Heart left ventricle (tissue), 16 donors: ENCODE measurements around the gene MYG1. TPM values are rescaled to one million over a fixed set of nuclear protein-coding genes. Genes with fewer than 3 reads are reported as not detected.

Experiments used
- ATAC-seq, 4 donors: fragments of 200-7000 bp; cut with Tn5 transposase; one replicate each; pipeline ENCODE4 v1.9.1; 2020 to 2022; ENCODE audit warnings: moderate library complexity in 4 of 4, mild to moderate bottlenecking in 3 of 4, moderate number of reproducible peaks in 1 of 4
- DNase-seq, 5 donors: peaks; one replicate each; pipeline ENCODE4 v3.0.0-alpha.2; 2020
- H3K27ac ChIP-seq, 12 donors: fragments of 200-600 bp; sonication (generic) in 4 of 12; one replicate each; pipeline versions ENCODE4 v1.5.0 to v1.8.0; 2016 to 2022; ENCODE audit warnings: mild to moderate bottlenecking in 2 of 12
- H3K27me3 ChIP-seq, 9 donors: fragments of 200-600 bp; sonication (generic) in 2 of 9; one replicate each; pipeline versions ENCODE4 v1.5.1 to v1.8.0; 2016 to 2022; ENCODE audit warnings: mild to moderate bottlenecking in 3 of 9
- H3K36me3 ChIP-seq, 9 donors: fragments of 200-600 bp; sonication (generic) in 2 of 9; one replicate each; pipeline versions ENCODE4 v1.5.0 to v1.8.0; 2018 to 2022; ENCODE audit warnings: mild to moderate bottlenecking in 2 of 9
- H3K4me1 ChIP-seq, 12 donors: fragments of 200-600 bp; sonication (generic) in 4 of 12; one replicate each; pipeline versions ENCODE4 v1.5.0 to v1.8.0; 2016 to 2022; ENCODE audit warnings: mild to moderate bottlenecking in 3 of 12
- H3K4me3 ChIP-seq, 12 donors: fragments of 200-600 bp; sonication (generic) in 4 of 12; one replicate each; pipeline versions ENCODE4 v1.5.0 to v1.8.0; 2017 to 2022; ENCODE audit warnings: mild to moderate bottlenecking in 9 of 12, moderate library complexity in 4 of 12
- H3K9me3 ChIP-seq, 12 donors: fragments of 200-600 bp; sonication (generic) in 4 of 12; one replicate each; pipeline versions ENCODE4 v1.5.0 to v1.8.0; 2016 to 2022; ENCODE audit warnings: mild to moderate bottlenecking in 1 of 12
- CTCF ChIP-seq, 12 donors: fragments of 200-600 bp; sonication (generic) in 4 of 12; IDR thresholded peaks; one replicate each; pipeline versions ENCODE4 v1.5.0 to v1.8.0; 2018 to 2022; ENCODE audit warnings: antibody characterized with exemption in 12 of 12, mild to moderate bottlenecking in 5 of 12
- POLR2A ChIP-seq, 2 donors: fragments of 450-650 bp; IDR thresholded peaks; one replicate each; pipeline ENCODE4 v1.6.1; 2017; ENCODE audit warnings: antibody characterized with exemption in 2 of 2, mild to moderate bottlenecking in 2 of 2, moderate library complexity in 2 of 2
- WGBS, 4 donors: extraction: QIAGEN DNeasy Blood & Tissue Kit in 2 of 4; methylation state at CpG; one replicate each; pipeline versions ENCODE4 v1.1.5 to v1.1.7; 2013 to 2018; 5-methylcytosine and 5-hydroxymethylcytosine counted together
- intact Hi-C, 10 donors: fragments of 100-400 bp; cut with DNase I; formaldehyde crosslinking; loops; one replicate each; pipeline versions ENCODE4 v1.11.1 to v1.14.2; 2022
- polyA plus RNA-seq, 2 donors: library from polyadenylated mRNA; stranded (reverse); fragments of 200-250 nt; gene quantifications; one replicate each; pipeline ENCODE4 v1.2.3, GENCODE V29; 2013
- total RNA-seq, 9 donors: library from RNA; depleted of rRNA in 2 of 9; stranded (reverse); fragments of >200 nt in 2 of 9; fragmentation: NEBNext Ultra II Directional in 3 of 9; extraction: Animal tissue kit (Norgen Biotek cat#: 25700) in 3 of 9; gene quantifications; one replicate each; pipeline versions ENCODE4 v1.1.0 to v1.2.4, GENCODE V29; 2016 to 2023
- donor health status: ischemic (EF 13 %, LVEDD 7.1; RV severe dilation, severe dysfunction).
- donor health status: healthy with polysubstance abuse.
- donor health status: DM: no; HTN: yes; CAD: no.
- donor health status: DM: no; HTN: no; CAD: no.
- donor health status: ischemic (EF 25% LVEDD 6.9; RV normal size, moderate dysfunction).
- donor health status: ischemic (EF 25% LVEDD 5.7; RV mildly dilated, moderate dysfunction).
- donor health status: healthy.
- donor health status: DM: yes; HTN: yes; CAD: no.
- donor health status: ischemic (EF 35%, LVEDD 5.7; RV mildly dilated, moderate dysfunction).
- donor health status: nonischemic (EF 11% LVEDD 7.7; RV severe dilation, severe dysfunction).
- donor health status: DM: yes; HTN: yes; CAD: no.
- donor health status: PGD.
- donor health status: ischemic (EF 29% LVEDD 5.4; RV normal size, mild dysfunction).
- donor health status: nonischemic (EF 23%, LVEDD 6.1; RV moderate dilation, normal function).

MYG1 gene
- total and polyA plus RNA-seq, 11 donors, result 32.1 to 58.6 (median 35.1) TPM

- peak in 1 of 4 donors; percentile 12 for ATAC-seq
- H3K27ac ChIP-seq, result peak overlapping the region; percentile 72 to 97 (median 92)
- peak in 3 of 5 donors; percentile 39 to 74 (median 53) for DNase-seq
- peaks cover 0 to 36% (median 25%) of the 10 kb centered on the region in 12 donors for H3K4me1 ChIP-seq
- TF ChIP-seq CTCF (IDR thresholded peaks at IDR 0.05) (no peak), POLR2A (IDR thresholded peaks at IDR 0.05) (no peak)
- H3K4me3 ChIP-seq, result peak overlapping the region; percentile 60 to 87 (median 70)
- no peaks in the 10 kb centered on the region for H3K27me3 ChIP-seq
- intact Hi-C loops, result loop anchor here (1.0 to 10.0 kb wide), 9 partner anchors 15 to 183 kb away; partner anchors contain the start of genes TARBP2 (in 7 of the 10), NPFF (in 5 of the 10) and SP1 (in 1 of the 10)
- H3K9me3 ChIP-seq, result no peaks in the 10 kb centered on the region
- WGBS, 4 donors, result 1 to 2% (median 1%) methylated on average over 20 to 50 of the region's 50 CpGs
- H3K36me3 ChIP-seq, result no peaks in the 10 kb centered on the region
Measured at GRCh38 chr12:53325511-53326061, 26.1 kb downstream of the MYG1 start.

- WGBS, 4 donors, result 86 to 94% (median 89%) methylated on average over 8 of the region's 8 CpGs
- ATAC-seq (no peak), DNase-seq (no peak)
- no peak for TF ChIP-seq CTCF (IDR thresholded peaks at IDR 0.05)
- no peak for TF ChIP-seq POLR2A (IDR thresholded peaks at IDR 0.05)
- Histone ChIP-seq H3K27ac (peak overlapping the region in 1 of 12 donors; percentile 87), H3K4me3 (peak overlapping the region in 2 of 12 donors; percentile 69 to 77), H3K27me3 (peaks cover 0 to 3% (median 0%) of the 10 kb centered on the region in 9 donors), H3K9me3 (no peaks in the 10 kb centered on the region), H3K36me3 (no peaks in the 10 kb centered on the region), H3K4me1 (peaks cover 0 to 31% (median 21%) of the 10 kb centered on the region in 12 donors)
- intact Hi-C loops, result loop anchor here in 6 of 10 donors (1.0 to 10.0 kb wide), 4 partner anchors 14 to 178 kb away; partner anchors contain the start of genes NPFF (in 5 of the 6) and TARBP2 (in 5 of the 6)
Measured at GRCh38 chr12:53326460-53327185, 27.1 kb downstream of the MYG1 start.

- no peaks in the 10 kb centered on the region for H3K9me3 ChIP-seq
Measured at GRCh38 chr12:53327435-53328042, 28.0 kb downstream of the MYG1 start.

More at GRCh38 chr12:53327435-53328042, 28.0 kb downstream of the MYG1 start:
- DNase-seq (no peak), ATAC-seq (no peak)
- Histone ChIP-seq H3K27ac (no peak overlapping the region), H3K4me1 (peaks cover 0 to 23% (median 15%) of the 10 kb centered on the region in 12 donors), H3K27me3 (peaks cover 0 to 6% (median 0%) of the 10 kb centered on the region in 9 donors), H3K4me3 (no peak overlapping the region), H3K36me3 (no peaks in the 10 kb centered on the region)
- intact Hi-C loops, result loop anchor here in 6 of 10 donors (2.0 to 10.0 kb wide), 3 partner anchors 13 to 177 kb away; partner anchors contain the start of genes NPFF (in 5 of the 6) and TARBP2 (in 5 of the 6)
- WGBS, 4 donors, result 82 to 85% (median 84%) methylated on average over 3 of the region's 3 CpGs
- no peak for TF ChIP-seq POLR2A (IDR thresholded peaks at IDR 0.05)
- peak in 11 of 12 donors; percentile 15 to 46 (median 29) for TF ChIP-seq CTCF (IDR thresholded peaks at IDR 0.05)
